HUES6 (cell line): ENCODE results near the gene SLC25A12.

ENCODE experiments used
- H3K27ac ChIP-seq: 2 replicates; pipeline ENCODE4 v1.7.0; 2013; ENCODE audit warnings: low read depth, mild to moderate bottlenecking, low read length, inconsistent platforms
- H3K27me3 ChIP-seq: 2 replicates; pipeline ENCODE4 v1.6.1; 2013; ENCODE audit warnings: low read length; ENCODE audit not compliant: control insufficient read depth, insufficient read depth
- H3K36me3 ChIP-seq: 2 replicates; pipeline ENCODE4 v1.6.1; 2013; ENCODE audit warnings: low read length; ENCODE audit not compliant: control insufficient read depth, insufficient read depth
- H3K4me1 ChIP-seq: 2 replicates; pipeline ENCODE4 v1.6.1; 2013; ENCODE audit warnings: low read length; ENCODE audit not compliant: control insufficient read depth, insufficient read depth
- H3K4me3 ChIP-seq: 2 replicates; pipeline ENCODE4 v1.5.1; 2013; ENCODE audit warnings: low read depth, low read length
- H3K9ac ChIP-seq: one replicate; pipeline ENCODE4 v1.6.1; 2013; ENCODE audit warnings: mild to moderate bottlenecking, low read length
- H3K9me3 ChIP-seq: 2 replicates; pipeline ENCODE4 v1.6.1; 2013; ENCODE audit warnings: low read depth, low read length; ENCODE audit not compliant: control insufficient read depth, insufficient read depth

SLC25A12 gene

GRCh38 chr2:171754254-171754939 is 139.6 kb downstream of the SLC25A12 start:
- H3K9me3 ChIP-seq = no peaks in the 10 kb centered on the region
- no peaks in the 10 kb centered on the region for H3K27me3 ChIP-seq
- no peak overlapping the region for H3K9ac ChIP-seq
- no peak overlapping the region for H3K27ac ChIP-seq
- peaks cover 49% of the 10 kb centered on the region for H3K36me3 ChIP-seq
- H3K4me1 ChIP-seq = no peaks in the 10 kb centered on the region
- no peak overlapping the region for H3K4me3 ChIP-seq

- no peak overlapping the region for H3K9ac ChIP-seq
- no peak overlapping the region for H3K27ac ChIP-seq
- no peak overlapping the region for H3K4me3 ChIP-seq
- H3K9me3 ChIP-seq = no peaks in the 10 kb centered on the region
- no peaks in the 10 kb centered on the region for H3K4me1 ChIP-seq
- H3K27me3 ChIP-seq = no peaks in the 10 kb centered on the region
- peaks cover 82% of the 10 kb centered on the region for H3K36me3 ChIP-seq
Measured at GRCh38 chr2:171747371-171747770, 146.7 kb downstream of the SLC25A12 start.

GRCh38 chr2:171745806-171746205 is 148.2 kb downstream of the SLC25A12 start:
- Histone ChIP-seq H3K9ac (no peak overlapping the region), H3K27me3 (no peaks in the 10 kb centered on the region), H3K27ac (no peak overlapping the region), H3K36me3 (peaks cover 74% of the 10 kb centered on the region), H3K9me3 (no peaks in the 10 kb centered on the region), H3K4me3 (no peak overlapping the region), H3K4me1 (no peaks in the 10 kb centered on the region)

GRCh38 chr2:171745141-171745540 is 148.9 kb downstream of the SLC25A12 start:
- no peaks in the 10 kb centered on the region for H3K27me3 ChIP-seq
- H3K27ac ChIP-seq = no peak overlapping the region
- H3K4me1 ChIP-seq = no peaks in the 10 kb centered on the region
- H3K4me3 ChIP-seq = no peak overlapping the region
- no peak overlapping the region for H3K9ac ChIP-seq
- no peaks in the 10 kb centered on the region for H3K9me3 ChIP-seq
- H3K36me3 ChIP-seq = peaks cover 72% of the 10 kb centered on the region

- Histone ChIP-seq H3K27ac (no peak overlapping the region), H3K27me3 (no peaks in the 10 kb centered on the region), H3K9me3 (no peaks in the 10 kb centered on the region), H3K4me3 (no peak overlapping the region), H3K36me3 (peaks cover 69% of the 10 kb centered on the region), H3K9ac (no peak overlapping the region), H3K4me1 (no peaks in the 10 kb centered on the region)
Measured at GRCh38 chr2:171742760-171743159, 151.3 kb downstream of the SLC25A12 start.

GRCh38 chr2:171741189-171741588 is 152.9 kb downstream of the SLC25A12 start:
- no peak overlapping the region for H3K27ac ChIP-seq
- no peaks in the 10 kb centered on the region for H3K9me3 ChIP-seq
- no peak overlapping the region for H3K4me3 ChIP-seq
- no peak overlapping the region for H3K9ac ChIP-seq
- H3K36me3 ChIP-seq = peaks cover 70% of the 10 kb centered on the region
- no peaks in the 10 kb centered on the region for H3K4me1 ChIP-seq
- H3K27me3 ChIP-seq = no peaks in the 10 kb centered on the region

GRCh38 chr2:171735991-171736710 is 157.9 kb downstream of the SLC25A12 start:
- peaks cover 70% of the 10 kb centered on the region for H3K36me3 ChIP-seq
- H3K27me3 ChIP-seq = no peaks in the 10 kb centered on the region
- H3K9me3 ChIP-seq = no peaks in the 10 kb centered on the region
- H3K4me1 ChIP-seq = no peaks in the 10 kb centered on the region
- H3K9ac ChIP-seq = no peak overlapping the region
- no peak overlapping the region for H3K4me3 ChIP-seq
- no peak overlapping the region for H3K27ac ChIP-seq
